HepG2 (cell line): ENCODE measurements around the gene SETD7. TPM values are rescaled to one million over a fixed set of nuclear protein-coding genes. Genes with fewer than 3 reads are reported as not detected.
A peak's percentile ranks its signal among the peaks of the same experiment; 100 is the strongest.

Experiments
- ATAC-seq: fragments of 200-7000 bp; cut with Tn5 transposase; 3 replicates; pipeline ENCODE4 v1.9.1; 2020; ENCODE audit warnings: mild to moderate bottlenecking, moderate library complexity
- BruUV-seq: library from RNA; stranded (reverse); fragments of 400-500 nt; replicated peaks from 2 replicates; lab custom pipeline; 2021; lab: Mats Ljungman, UMichigan
- CTCF ChIA-PET: fragments of 300-600 bp; formaldehyde crosslinking; extraction: SDS; loops from one replicate; lab custom pipeline; 2021; ENCODE audit warnings: low total read pairs, inconsistent platforms, low intra/inter-chr PET ratio; lab: Yijun Ruan, JAX
- POLR2A ChIA-PET: fragments of 350-600 bp; sonication (Branson Sonifier 250); formaldehyde crosslinking; loops from one replicate; lab custom pipeline; 2020; ENCODE audit warnings: antibody characterized with exemption, inconsistent platforms; lab: Yijun Ruan, JAX
- DNase-seq: peaks from one replicate; pipeline ENCODE4 v3.0.0-alpha.2; 2015; ENCODE audit warnings: low spot score
- FAIRE-seq: peaks from 3 replicates; lab custom pipeline; 2011; peaks lifted over from hg19 to GRCh38; lab: Jason Lieb, UNC
- H2AFZ ChIP-seq: one replicate; pipeline ENCODE4 v1.6.1; 2011; ENCODE audit warnings: low read length, inconsistent platforms
- H3K27ac ChIP-seq: fragments of 300-600 bp; 3 replicates; pipeline ENCODE4 v1.8.0; 2011; ENCODE audit warnings: mixed run types, mild to moderate bottlenecking, mixed read lengths, low read length, inconsistent platforms; ENCODE audit not compliant: insufficient read depth; ENCODE audit errors: extremely low read length
- H3K27me3 ChIP-seq, 2 experiments: fragments of 200-600 bp in 1 of 2; 2 replicates in 1 of 2; 3 replicates in 1 of 2; pipeline versions ENCODE4 v1.6.0 to v1.8.0; 2011; ENCODE audit warnings: low read length in 2 of 2, mild to moderate bottlenecking in 2 of 2, moderate library complexity in 2 of 2, inconsistent platforms in 1 of 2; ENCODE audit not compliant: insufficient read depth in 2 of 2, control insufficient read depth in 1 of 2
- H3K36me3 ChIP-seq, 2 experiments: fragments of 200-600 bp in 1 of 2; replicated peaks in 1 of 2; 2 replicates in 1 of 2; 3 replicates in 1 of 2; pipeline versions ENCODE4 v1.5.1 to v1.8.0; 2011; ENCODE audit warnings: low read length in 2 of 2, inconsistent platforms in 1 of 2; ENCODE audit not compliant: insufficient read depth in 2 of 2, control insufficient read depth in 1 of 2
- H3K4me1 ChIP-seq: 2 replicates; pipeline ENCODE4 v1.5.1; 2012; ENCODE audit warnings: low read length, inconsistent platforms; ENCODE audit not compliant: insufficient read depth
- H3K4me2 ChIP-seq: 2 replicates; pipeline ENCODE4 v1.6.0; 2011; ENCODE audit warnings: low read depth, low read length, inconsistent platforms
- H3K4me3 ChIP-seq, 3 experiments: fragments of 200-600 bp in 1 of 3; sonication (generic), shearing (Covaris generic) in 1 of 3; replicated peaks in 1 of 3; 2 replicates each; pipeline ENCODE4 v1.5.1; 2011 to 2016; ENCODE audit warnings: low read length in 3 of 3, inconsistent platforms in 2 of 3, low read depth in 2 of 3, mild to moderate bottlenecking in 2 of 3, control low read depth in 1 of 3, mixed read lengths in 1 of 3; ENCODE audit not compliant: insufficient read depth in 1 of 3
- H3K79me2 ChIP-seq: one replicate; pipeline ENCODE4 v1.6.1; 2011; ENCODE audit warnings: low read length, inconsistent platforms; ENCODE audit not compliant: insufficient read depth
- H3K9ac ChIP-seq: 2 replicates; pipeline ENCODE4 v1.6.0; 2011; ENCODE audit warnings: mild to moderate bottlenecking, low read depth, low read length, inconsistent platforms; ENCODE audit not compliant: insufficient read depth
- H3K9me3 ChIP-seq: 2 replicates; pipeline ENCODE4 v1.5.1; 2012; ENCODE audit warnings: mild to moderate bottlenecking, low read length
- H4K20me1 ChIP-seq: 2 replicates; pipeline ENCODE4 v1.6.0; 2011; ENCODE audit warnings: inconsistent platforms, mild to moderate bottlenecking, low read length, moderate library complexity; ENCODE audit not compliant: insufficient read depth
- GZF1 ChIP-seq: sonication (generic); formaldehyde crosslinking; IDR thresholded peaks from 2 replicates; pipeline ENCODE4 v1.5.1; 2020; ENCODE audit warnings: mild to moderate bottlenecking, missing genetic modification reagents
- HNRNPLL ChIP-seq: fragments of 200-400 bp; formaldehyde crosslinking; IDR thresholded peaks from 2 replicates; pipeline ENCODE4 v1.6.1; 2017; ENCODE audit warnings: mild to moderate bottlenecking, low read depth, low read length; ENCODE audit not compliant: poor library complexity, severe bottlenecking
- PCBP1 ChIP-seq: fragments of 200-400 bp; formaldehyde crosslinking; IDR thresholded peaks from 2 replicates; pipeline ENCODE4 v1.6.1; 2017; ENCODE audit warnings: mild to moderate bottlenecking, low read depth, low read length, borderline replicate concordance
- ZBTB7B ChIP-seq: sonication (generic); formaldehyde crosslinking; IDR thresholded peaks from 2 replicates; pipeline ENCODE4 v1.4.0; 2020; ENCODE audit warnings: missing genetic modification reagents
- ZNF563 ChIP-seq: sonication (generic); formaldehyde crosslinking; IDR thresholded peaks from 2 replicates; pipeline ENCODE4 v1.8.0; 2022; ENCODE audit warnings: mild to moderate bottlenecking, moderate library complexity, missing genetic modification reagents
- WGBS: methylation state at CpG from one replicate; pipeline ENCODE4 v1.1.6; 2017; ENCODE audit warnings: low lambda C conversion rate; 5-methylcytosine and 5-hydroxymethylcytosine counted together
- in situ Hi-C: cut with HindIII; loops from 2 replicates; pipeline ENCODE4 v1.10.0; 2017; ENCODE audit warnings: low pct_unique_long_range_greater_than_20kb; ENCODE audit not compliant: extremely low pct_ligation_motif_present
- intact Hi-C: fragments of 100-400 bp; cut with micrococcal nuclease; formaldehyde crosslinking; loops from one replicate; pipeline ENCODE4 v1.10.0; 2022; ENCODE audit not compliant: unreplicated experiment
- polyA plus RNA-seq, 8 experiments: library from polyadenylated mRNA; depleted of rRNA in 3 of 8; stranded (reverse) in 7 of 8; unstranded in 1 of 8; fragments of >200 nt; fragmentation: Illumina TruSeq in 4 of 8; extraction: Trizol in 4 of 8; gene quantifications; 2 replicates each; pipeline versions ENCODE4 v1.2.1 to v1.2.3, GENCODE V29; 2011 to 2016; ENCODE audit warnings: low read depth in 4 of 8, missing spikeins in 1 of 8, mixed read lengths in 1 of 8; ENCODE audit not compliant: insufficient read depth in 1 of 8
- total RNA-seq, 5 experiments: library from RNA; depleted of rRNA; stranded (reverse); fragments of >200 nt; fragmentation: Illumina TruSeq; extraction: Trizol; gene quantifications; 2 replicates each; pipeline ENCODE4 v1.2.3, GENCODE V29; 2016; ENCODE audit warnings: low read depth in 1 of 5
- TF ChIP-seq, protein P1 (sequence below): sonication (generic); formaldehyde crosslinking; IDR thresholded peaks from 2 replicates; pipeline ENCODE4 v1.4.0; 2020; ENCODE audit warnings: missing genetic modification reagents

The SETD7 gene
- total and polyA plus RNA-seq, 2 of the 13 experiments (the other 11 are each of a cell fraction or from before 2014, with no cell fraction given), result 0.08 to 0.22 TPM

DNA sequence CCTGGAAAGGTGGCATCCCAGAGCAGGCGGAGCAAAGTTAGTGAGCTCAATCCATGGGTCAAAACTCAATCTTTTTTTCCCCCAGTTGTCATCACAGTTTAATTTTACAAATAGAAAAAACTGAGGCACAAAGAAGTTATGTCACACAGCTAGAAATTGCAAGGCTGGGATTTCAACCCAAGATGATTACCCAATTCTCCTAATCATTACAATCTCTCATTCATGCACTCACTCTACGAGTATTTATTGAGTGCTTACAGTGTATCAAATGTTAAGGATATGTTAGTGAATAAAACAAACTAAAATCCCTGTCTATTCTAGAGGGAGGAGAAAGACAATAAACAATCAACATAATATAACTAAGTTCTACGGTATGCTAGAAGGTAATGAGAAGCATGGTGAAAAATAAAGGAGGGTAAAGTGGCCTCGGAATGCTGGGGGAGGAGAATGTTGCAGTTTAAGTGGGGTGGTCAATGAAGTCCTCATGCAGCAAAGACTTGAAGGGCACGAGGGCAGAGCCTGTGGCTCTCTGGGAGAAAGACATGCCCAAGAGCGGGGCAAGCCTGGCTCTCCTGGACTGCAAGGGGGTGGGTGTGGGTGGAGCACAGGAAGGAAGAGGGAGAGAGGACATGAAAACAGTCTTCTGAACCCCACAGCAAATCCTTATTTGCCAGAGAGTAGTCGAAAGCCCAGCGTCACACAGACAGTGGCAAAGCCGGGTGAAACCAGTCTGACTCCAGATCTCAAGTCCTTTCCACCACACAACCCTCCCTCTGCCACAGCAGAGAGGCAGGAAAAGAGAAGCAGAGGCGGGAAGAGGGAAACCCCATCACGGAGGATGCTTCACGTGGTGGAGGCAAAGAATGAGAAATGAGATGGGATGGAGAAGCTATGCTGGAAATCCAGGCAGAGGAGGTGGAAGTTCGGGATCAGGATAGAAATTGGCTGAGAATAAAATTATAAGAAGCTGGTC lies 53.8 kb downstream of the SETD7 start:
- no peak overlapping the region; the same call in 1 of the 2 replicates for H3K4me2 ChIP-seq
- no peak for TF ChIP-seq ZNF563
- TF ChIP-seq GZF1, result no peak
- no peak for TF ChIP-seq ZBTB7B (CRISPR knock-in tag)
- TF ChIP-seq PCBP1, result no peak
- TF ChIP-seq HNRNPLL, result no peak
- TF ChIP-seq, protein P1, sequence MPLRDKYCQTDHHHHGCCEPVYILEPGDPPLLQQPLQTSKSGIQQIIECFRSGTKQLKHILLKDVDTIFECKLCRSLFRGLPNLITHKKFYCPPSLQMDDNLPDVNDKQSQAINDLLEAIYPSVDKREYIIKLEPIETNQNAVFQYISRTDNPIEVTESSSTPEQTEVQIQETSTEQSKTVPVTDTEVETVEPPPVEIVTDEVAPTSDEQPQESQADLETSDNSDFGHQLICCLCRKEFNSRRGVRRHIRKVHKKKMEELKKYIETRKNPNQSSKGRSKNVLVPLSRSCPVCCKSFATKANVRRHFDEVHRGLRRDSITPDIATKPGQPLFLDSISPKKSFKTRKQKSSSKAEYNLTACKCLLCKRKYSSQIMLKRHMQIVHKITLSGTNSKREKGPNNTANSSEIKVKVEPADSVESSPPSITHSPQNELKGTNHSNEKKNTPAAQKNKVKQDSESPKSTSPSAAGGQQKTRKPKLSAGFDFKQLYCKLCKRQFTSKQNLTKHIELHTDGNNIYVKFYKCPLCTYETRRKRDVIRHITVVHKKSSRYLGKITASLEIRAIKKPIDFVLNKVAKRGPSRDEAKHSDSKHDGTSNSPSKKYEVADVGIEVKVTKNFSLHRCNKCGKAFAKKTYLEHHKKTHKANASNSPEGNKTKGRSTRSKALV (CRISPR knock-in tag), result no peak
- no peak overlapping the region for H2AFZ ChIP-seq
- ATAC-seq (peak; percentile 22; the same call in 1 of the 3 replicates), DNase-seq (no peak), FAIRE-seq (no peak)
- WGBS, result 31% methylated on average over 13 of the region's 13 CpGs
- no peaks in the 10 kb centered on the region for H4K20me1 ChIP-seq
- in situ Hi-C loops, result loop anchor here (10.0 kb wide), 1 partner anchor 87 kb away; no protein-coding TSS in a partner anchor
- intact Hi-C loops, result no loop called here
- H3K4me3 ChIP-seq, result no peak overlapping the region
- no peak overlapping the region for H3K27ac ChIP-seq
- H3K79me2 ChIP-seq, result no peaks in the 10 kb centered on the region
- BruUV-seq, result no TSS peak
- ChIA-PET POLR2A (no interaction called here), CTCF (no interaction called here)
- no peak overlapping the region for H3K9ac ChIP-seq
- H3K4me1 ChIP-seq, result peaks cover 15% of the 10 kb centered on the region
- no peaks in the 10 kb centered on the region for H3K9me3 ChIP-seq
- H3K27me3 ChIP-seq, result no peaks in the 10 kb centered on the region; a peak in 1 of 5 replicates
- H3K36me3 ChIP-seq, result no peaks in the 10 kb centered on the region
